COLO829 (cell line): ENCODE results near the gene LIG3.
"Not testable (repeated sequence)": the region's sequence is repeated elsewhere in the genome, so short reads cannot be mapped to it uniquely, and the experiment has no call there.

Experiments used
- DNase-seq: peaks from one replicate; pipeline ENCODE4 v3.0.0; 2012; ENCODE audit warnings: low spot score

The LIG3 gene

GRCh38 chr17:34999456-34999855 lies 19.1 kb downstream of the LIG3 start:
- DNase-seq = no peak

GRCh38 chr17:35000965-35001364 lies 20.7 kb downstream of the LIG3 start:
- not testable (repeated sequence) for DNase-seq

- DNase-seq = no peak
Measured at GRCh38 chr17:35001549-35001948, 21.2 kb downstream of the LIG3 start.

GRCh38 chr17:35002876-35003551 lies 22.7 kb downstream of the LIG3 start:
- DNase-seq = no peak

- DNase-seq = no peak
Measured at GRCh38 chr17:35003778-35004177, 23.5 kb downstream of the LIG3 start.

- no peak for DNase-seq
Measured at GRCh38 chr17:35006345-35006744, 26.0 kb downstream of the LIG3 start.

GRCh38 chr17:35006961-35007360 lies 26.6 kb downstream of the LIG3 start:
- DNase-seq = no peak

- DNase-seq = no peak
Measured at GRCh38 chr17:35010093-35010492, 29.8 kb downstream of the LIG3 start.

GRCh38 chr17:35011671-35012216 lies 31.4 kb downstream of the LIG3 start:
- DNase-seq = no peak

- no peak for DNase-seq
Measured at GRCh38 chr17:35016369-35016768, 36.1 kb downstream of the LIG3 start.

- no peak for DNase-seq
Measured at GRCh38 chr17:35017021-35017420, 36.7 kb downstream of the LIG3 start.

GRCh38 chr17:35018814-35019213 lies 38.5 kb downstream of the LIG3 start:
- DNase-seq = no peak

- DNase-seq = no peak
Measured at GRCh38 chr17:35019386-35020179, 39.3 kb downstream of the LIG3 start.

- DNase-seq = no peak
Measured at GRCh38 chr17:35021520-35022380, 41.4 kb downstream of the LIG3 start.

- DNase-seq = no peak
Measured at GRCh38 chr17:35022536-35023063, 42.3 kb downstream of the LIG3 start.

GRCh38 chr17:35023538-35023937 lies 43.2 kb downstream of the LIG3 start:
- DNase-seq = no peak

GRCh38 chr17:35025541-35025940 lies 45.2 kb downstream of the LIG3 start:
- no peak for DNase-seq

GRCh38 chr17:35028097-35028496 lies 47.8 kb downstream of the LIG3 start:
- DNase-seq = not testable (repeated sequence)

GRCh38 chr17:35028531-35029262 lies 48.4 kb downstream of the LIG3 start:
- no peak for DNase-seq

- DNase-seq = no peak
Measured at GRCh38 chr17:35030780-35031179, 50.5 kb downstream of the LIG3 start.

- no peak for DNase-seq
Measured at GRCh38 chr17:35038453-35038852, 58.1 kb downstream of the LIG3 start.
